ENCODE results near the gene PLVAP. TPM values are rescaled to one million over a fixed set of nuclear protein-coding genes. Genes with fewer than 3 reads are reported as not detected.

Gene PLVAP
- total and polyA plus RNA-seq, 9 of the 15 experiments (the other 6 are each of a cell fraction or from before 2014, with no cell fraction given): 0.09 to 0.84 (median 0.51) TPM; not detected in 4

DNA sequence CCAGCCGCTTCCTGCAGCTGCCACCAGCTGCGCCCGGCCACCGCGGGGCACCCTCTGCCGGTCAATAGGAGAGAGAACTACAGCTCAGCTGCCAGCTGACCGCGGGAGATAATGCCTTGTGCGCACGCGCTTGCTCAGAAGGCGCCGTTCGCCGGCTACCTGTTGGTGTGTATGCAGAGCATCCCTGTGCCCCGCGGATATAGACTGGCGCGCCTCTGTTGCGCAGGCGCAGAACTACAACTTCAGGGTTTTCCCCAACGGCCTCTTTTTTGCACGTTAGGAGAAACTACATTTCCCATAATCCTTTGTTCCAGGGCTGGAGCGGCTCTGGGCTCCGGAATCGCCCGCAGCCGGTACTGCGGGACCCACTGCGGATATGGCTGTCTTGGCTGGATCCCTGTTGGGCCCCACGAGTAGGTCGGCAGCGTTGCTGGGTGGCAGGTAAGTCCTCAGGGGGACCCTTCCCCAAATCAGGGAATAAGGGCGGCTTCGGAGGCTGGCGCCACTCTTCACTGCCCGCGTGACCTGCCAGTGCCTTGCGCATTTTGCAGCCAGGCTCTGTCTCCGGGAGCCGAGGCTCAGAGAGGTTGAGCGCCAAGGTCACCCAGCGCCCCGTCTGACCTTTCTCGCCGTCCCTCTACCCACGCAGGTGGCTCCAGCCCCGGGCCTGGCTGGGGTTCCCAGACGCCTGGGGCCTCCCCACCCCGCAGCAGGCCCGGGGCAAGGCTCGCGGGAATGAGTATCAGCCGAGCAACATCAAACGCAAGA, 71.4 kb downstream of the PLVAP start, which contains the start of gene MRPL34 (continued):
- TF ChIP-seq, protein P1, sequence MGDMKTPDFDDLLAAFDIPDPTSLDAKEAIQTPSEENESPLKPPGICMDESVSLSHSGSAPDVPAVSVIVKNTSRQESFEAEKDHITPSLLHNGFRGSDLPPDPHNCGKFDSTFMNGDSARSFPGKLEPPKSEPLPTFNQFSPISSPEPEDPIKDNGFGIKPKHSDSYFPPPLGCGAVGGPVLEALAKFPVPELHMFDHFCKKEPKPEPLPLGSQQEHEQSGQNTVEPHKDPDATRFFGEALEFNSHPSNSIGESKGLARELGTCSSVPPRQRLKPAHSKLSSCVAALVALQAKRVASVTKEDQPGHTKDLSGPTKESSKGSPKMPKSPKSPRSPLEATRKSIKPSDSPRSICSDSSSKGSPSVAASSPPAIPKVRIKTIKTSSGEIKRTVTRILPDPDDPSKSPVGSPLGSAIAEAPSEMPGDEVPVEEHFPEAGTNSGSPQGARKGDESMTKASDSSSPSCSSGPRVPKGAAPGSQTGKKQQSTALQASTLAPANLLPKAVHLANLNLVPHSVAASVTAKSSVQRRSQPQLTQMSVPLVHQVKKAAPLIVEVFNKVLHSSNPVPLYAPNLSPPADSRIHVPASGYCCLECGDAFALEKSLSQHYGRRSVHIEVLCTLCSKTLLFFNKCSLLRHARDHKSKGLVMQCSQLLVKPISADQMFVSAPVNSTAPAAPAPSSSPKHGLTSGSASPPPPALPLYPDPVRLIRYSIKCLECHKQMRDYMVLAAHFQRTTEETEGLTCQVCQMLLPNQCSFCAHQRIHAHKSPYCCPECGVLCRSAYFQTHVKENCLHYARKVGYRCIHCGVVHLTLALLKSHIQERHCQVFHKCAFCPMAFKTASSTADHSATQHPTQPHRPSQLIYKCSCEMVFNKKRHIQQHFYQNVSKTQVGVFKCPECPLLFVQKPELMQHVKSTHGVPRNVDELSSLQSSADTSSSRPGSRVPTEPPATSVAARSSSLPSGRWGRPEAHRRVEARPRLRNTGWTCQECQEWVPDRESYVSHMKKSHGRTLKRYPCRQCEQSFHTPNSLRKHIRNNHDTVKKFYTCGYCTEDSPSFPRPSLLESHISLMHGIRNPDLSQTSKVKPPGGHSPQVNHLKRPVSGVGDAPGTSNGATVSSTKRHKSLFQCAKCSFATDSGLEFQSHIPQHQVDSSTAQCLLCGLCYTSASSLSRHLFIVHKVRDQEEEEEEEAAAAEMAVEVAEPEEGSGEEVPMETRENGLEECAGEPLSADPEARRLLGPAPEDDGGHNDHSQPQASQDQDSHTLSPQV (IDR thresholded peaks at IDR 0.05): peak; percentile 74; the same call in 1 of the 2 replicates
- TF ChIP-seq NR4A1 (CRISPR knock-in tag; IDR thresholded peaks at IDR 0.05) (no peak), NR4A1 (tag; IDR thresholded peaks at IDR 0.05) (0 out of 2 replicates have a peak, but pooled peaks have one; percentile 14), GABPB1 (CRISPR knock-in tag; IDR thresholded peaks at IDR 0.05) (peak; percentile 78), SRF (CRISPR knock-in tag; IDR thresholded peaks at IDR 0.05) (no peak; a peak in 1 of 4 replicates), KLF16 (IDR thresholded peaks at IDR 0.05) (peak; percentile 69), SOX6 (IDR thresholded peaks at IDR 0.05) (peak; percentile 53; the same call in 1 of the 2 replicates), ZNF57 (CRISPR knock-in tag; IDR thresholded peaks at IDR 0.05) (no peak)
- TF ChIP-seq, protein P2, sequence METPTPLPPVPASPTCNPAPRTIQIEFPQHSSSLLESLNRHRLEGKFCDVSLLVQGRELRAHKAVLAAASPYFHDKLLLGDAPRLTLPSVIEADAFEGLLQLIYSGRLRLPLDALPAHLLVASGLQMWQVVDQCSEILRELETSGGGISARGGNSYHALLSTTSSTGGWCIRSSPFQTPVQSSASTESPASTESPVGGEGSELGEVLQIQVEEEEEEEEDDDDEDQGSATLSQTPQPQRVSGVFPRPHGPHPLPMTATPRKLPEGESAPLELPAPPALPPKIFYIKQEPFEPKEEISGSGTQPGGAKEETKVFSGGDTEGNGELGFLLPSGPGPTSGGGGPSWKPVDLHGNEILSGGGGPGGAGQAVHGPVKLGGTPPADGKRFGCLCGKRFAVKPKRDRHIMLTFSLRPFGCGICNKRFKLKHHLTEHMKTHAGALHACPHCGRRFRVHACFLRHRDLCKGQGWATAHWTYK (CRISPR knock-in tag; IDR thresholded peaks at IDR 0.05): peak; percentile 55; the same call in 1 of the 2 replicates
- TF ChIP-seq, protein P3, sequence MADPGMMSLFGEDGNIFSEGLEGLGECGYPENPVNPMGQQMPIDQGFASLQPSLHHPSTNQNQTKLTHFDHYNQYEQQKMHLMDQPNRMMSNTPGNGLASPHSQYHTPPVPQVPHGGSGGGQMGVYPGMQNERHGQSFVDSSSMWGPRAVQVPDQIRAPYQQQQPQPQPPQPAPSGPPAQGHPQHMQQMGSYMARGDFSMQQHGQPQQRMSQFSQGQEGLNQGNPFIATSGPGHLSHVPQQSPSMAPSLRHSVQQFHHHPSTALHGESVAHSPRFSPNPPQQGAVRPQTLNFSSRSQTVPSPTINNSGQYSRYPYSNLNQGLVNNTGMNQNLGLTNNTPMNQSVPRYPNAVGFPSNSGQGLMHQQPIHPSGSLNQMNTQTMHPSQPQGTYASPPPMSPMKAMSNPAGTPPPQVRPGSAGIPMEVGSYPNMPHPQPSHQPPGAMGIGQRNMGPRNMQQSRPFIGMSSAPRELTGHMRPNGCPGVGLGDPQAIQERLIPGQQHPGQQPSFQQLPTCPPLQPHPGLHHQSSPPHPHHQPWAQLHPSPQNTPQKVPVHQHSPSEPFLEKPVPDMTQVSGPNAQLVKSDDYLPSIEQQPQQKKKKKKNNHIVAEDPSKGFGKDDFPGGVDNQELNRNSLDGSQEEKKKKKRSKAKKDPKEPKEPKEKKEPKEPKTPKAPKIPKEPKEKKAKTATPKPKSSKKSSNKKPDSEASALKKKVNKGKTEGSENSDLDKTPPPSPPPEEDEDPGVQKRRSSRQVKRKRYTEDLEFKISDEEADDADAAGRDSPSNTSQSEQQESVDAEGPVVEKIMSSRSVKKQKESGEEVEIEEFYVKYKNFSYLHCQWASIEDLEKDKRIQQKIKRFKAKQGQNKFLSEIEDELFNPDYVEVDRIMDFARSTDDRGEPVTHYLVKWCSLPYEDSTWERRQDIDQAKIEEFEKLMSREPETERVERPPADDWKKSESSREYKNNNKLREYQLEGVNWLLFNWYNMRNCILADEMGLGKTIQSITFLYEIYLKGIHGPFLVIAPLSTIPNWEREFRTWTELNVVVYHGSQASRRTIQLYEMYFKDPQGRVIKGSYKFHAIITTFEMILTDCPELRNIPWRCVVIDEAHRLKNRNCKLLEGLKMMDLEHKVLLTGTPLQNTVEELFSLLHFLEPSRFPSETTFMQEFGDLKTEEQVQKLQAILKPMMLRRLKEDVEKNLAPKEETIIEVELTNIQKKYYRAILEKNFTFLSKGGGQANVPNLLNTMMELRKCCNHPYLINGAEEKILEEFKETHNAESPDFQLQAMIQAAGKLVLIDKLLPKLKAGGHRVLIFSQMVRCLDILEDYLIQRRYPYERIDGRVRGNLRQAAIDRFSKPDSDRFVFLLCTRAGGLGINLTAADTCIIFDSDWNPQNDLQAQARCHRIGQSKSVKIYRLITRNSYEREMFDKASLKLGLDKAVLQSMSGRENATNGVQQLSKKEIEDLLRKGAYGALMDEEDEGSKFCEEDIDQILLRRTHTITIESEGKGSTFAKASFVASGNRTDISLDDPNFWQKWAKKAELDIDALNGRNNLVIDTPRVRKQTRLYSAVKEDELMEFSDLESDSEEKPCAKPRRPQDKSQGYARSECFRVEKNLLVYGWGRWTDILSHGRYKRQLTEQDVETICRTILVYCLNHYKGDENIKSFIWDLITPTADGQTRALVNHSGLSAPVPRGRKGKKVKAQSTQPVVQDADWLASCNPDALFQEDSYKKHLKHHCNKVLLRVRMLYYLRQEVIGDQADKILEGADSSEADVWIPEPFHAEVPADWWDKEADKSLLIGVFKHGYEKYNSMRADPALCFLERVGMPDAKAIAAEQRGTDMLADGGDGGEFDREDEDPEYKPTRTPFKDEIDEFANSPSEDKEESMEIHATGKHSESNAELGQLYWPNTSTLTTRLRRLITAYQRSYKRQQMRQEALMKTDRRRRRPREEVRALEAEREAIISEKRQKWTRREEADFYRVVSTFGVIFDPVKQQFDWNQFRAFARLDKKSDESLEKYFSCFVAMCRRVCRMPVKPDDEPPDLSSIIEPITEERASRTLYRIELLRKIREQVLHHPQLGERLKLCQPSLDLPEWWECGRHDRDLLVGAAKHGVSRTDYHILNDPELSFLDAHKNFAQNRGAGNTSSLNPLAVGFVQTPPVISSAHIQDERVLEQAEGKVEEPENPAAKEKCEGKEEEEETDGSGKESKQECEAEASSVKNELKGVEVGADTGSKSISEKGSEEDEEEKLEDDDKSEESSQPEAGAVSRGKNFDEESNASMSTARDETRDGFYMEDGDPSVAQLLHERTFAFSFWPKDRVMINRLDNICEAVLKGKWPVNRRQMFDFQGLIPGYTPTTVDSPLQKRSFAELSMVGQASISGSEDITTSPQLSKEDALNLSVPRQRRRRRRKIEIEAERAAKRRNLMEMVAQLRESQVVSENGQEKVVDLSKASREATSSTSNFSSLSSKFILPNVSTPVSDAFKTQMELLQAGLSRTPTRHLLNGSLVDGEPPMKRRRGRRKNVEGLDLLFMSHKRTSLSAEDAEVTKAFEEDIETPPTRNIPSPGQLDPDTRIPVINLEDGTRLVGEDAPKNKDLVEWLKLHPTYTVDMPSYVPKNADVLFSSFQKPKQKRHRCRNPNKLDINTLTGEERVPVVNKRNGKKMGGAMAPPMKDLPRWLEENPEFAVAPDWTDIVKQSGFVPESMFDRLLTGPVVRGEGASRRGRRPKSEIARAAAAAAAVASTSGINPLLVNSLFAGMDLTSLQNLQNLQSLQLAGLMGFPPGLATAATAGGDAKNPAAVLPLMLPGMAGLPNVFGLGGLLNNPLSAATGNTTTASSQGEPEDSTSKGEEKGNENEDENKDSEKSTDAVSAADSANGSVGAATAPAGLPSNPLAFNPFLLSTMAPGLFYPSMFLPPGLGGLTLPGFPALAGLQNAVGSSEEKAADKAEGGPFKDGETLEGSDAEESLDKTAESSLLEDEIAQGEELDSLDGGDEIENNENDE (IDR thresholded peaks at IDR 0.05; ENCODE audit: low read depth, low read length): no peak

Measured in K562 (cell line).